ENCODE data around the gene S100A3.

The S100A3 gene

DNA sequence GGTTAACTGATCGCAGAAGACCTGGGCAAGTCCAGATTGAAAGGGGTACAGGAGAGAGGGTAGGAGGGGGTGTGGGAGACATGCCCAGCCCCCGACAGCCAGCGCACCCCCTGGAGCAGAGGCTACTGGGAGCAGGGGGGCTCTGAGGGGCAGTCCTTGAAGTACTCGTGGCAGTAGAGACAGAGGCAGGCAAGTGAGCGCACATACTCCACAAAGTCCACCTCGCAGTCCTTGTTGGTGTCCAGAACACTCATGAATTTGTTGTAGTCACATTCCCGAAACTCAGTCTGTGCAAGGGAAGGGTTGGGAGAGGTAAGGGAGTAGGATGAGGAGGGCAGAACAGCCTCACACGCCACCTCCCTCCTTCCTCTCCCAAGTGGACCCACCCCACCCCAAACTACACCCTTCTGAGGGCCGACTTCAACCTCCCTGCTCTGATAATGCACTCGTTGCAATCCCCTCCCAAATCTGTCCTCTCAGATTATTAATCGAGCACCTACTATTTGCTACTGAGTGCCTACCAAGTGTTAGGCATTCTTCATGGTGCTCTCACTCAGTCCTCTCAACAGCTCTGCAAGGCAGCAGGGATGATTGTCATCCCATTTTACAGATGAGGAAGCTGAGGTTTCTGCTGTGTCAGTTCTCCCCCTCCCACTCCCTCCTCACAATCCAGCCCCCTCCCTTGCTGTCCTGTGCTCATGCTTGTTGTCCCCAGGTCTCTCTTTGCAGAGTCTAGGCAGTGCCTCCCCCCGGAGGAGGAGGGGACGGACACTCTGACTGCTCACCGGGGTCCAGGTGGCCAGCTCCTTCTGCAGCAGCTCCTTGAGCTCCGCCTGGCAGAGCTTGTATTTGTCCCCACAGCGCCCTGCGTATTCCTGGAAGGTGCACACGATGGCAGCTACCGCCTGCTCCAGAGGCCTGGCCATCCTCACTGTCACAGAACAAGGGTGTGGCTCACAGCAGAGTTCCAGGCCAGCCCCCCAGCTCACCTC lies 1.2 kb downstream of the S100A3 start:
- no peak for DNase-seq

DNA sequence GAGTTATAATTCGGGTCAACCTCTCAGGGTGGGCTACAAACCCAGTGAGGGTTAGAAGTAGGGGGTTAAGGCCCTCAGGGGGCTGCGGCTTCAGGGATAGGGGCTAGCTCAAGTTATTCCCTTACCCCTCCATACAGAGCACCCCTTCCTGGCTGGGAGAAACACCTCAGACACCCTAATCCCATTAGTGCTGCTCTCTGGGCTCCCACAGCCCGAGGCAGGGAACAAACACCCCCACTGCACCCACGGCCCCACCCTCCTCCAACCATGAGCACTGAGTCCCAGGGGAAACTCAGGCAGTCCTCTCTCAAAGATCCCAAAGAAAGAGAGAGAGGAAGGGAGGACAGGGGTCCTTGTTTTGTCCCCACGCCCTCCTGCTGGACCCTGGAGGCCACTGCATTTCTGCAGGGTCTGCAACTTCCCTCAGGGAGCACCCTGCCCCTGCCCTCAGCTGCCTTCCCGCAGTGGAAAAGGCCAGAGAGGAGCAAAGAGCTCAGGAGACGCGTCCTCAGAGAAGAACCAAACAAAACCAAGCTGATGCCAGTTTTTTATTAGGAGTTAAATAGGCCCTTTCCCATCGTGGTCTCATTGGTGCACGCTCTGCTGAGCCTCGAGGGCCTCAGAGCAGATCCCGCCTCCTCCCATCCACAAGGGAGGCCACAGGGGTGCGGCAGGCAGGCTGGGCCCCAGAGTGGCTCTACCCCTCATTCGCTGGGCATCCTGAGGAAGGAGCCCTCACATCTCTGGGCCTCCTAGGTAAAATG lies 2.1 kb downstream of the S100A3 start:
- no peak for DNase-seq

DNA sequence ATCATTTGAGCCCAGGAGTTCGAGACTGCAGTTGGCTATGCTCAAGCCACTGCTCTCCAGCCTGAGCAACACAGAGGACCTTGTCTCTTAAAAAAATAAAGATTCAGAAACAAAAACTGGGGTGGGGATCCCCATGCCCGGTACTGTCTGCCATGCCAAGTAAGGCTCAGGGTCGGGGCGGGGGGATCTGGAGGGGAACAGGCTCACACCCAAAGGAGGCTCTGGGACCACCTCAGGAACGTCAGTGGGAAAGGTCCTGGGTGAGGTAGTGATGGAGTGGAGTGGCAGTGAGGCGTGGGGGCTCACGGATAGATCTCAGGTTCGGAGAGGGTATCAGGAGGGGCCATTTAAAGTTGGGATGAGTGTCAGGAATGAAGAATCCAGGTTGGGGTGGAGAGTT lies 2.7 kb downstream of the S100A3 start:
- no peak for DNase-seq

DNA sequence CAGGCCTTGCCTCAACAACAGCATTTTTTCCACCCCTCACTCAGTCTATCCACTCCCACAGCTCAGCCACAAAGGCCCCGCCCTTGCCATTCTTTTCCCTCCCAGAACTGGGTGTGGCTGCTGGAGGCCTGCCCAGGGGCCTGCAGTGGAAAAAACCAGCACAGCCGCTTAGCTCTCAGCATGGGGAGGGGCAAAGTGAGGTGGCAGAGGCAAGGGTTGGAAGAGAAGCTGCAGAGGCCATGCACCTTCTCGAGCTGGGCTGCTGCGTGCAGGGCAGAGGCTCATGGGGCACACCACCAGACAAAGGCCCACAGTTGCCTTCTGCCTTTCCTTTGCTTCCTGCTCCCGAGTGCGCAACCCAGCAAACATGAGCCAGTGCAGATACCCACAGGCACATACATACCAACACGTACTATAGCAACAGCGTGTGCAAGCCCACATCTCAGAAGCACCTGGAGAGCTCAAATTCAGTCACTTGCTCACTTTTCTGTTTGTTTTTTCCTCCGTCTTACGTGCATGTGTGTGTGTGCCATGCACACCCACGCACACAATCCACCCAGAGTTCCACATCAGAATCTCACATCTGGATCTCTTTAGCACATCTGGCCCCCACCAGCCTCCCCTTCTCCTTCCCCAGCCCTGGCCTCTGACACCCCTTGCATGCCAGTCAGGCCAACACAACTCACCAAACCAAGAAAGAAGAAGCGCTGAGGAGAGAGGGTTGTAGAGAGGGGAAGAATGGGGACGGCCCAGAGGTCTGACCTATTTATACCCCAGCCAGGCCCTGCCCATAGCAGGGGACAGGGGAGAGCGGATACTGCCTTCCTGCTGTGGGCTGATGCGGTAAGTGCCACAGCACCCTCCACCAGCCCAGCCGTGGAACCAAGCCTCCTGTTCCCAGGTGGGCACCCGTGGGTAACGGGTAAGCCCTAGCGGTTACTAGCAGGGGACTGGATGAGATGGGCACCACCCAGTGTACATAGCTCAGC lies 3.7 kb downstream of the S100A3 start, which contains the start of gene S100A4:
S100A4 (minus strand) TSS at position 740 of the 989 bp plus-strand sequence. CDS start 1,012 bp downstream, outside the sequence.
- peak; percentile 93 for DNase-seq

DNA sequence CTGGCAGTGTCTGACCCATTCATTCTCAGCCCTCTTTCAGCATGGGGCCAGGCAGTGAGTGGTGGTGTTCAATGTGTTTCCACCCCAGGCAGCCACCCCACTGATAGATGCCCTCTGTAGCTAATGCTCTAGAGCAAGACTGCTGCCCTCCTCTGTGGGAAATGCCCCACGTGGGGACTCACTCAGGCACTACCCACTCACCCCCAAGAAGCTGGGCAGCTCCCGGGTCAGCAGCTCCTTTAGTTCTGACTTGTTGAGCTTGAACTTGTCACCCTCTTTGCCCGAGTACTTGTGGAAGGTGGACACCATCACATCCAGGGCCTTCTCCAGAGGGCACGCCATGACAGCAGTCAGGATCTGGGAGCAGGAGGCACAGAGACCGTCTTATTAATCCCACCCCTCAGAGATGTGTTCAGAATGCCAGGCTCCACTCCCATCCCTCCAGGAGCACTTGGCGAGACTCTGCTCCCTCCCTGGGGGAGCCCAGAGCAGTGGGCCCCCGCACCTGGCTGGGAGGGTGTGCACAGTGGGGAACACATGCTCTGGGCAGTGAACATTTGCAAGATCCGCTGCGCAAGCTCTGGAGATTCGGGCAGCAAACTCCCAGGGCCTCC lies 4.5 kb downstream of the S100A3 start:
- no peak for DNase-seq

DNA sequence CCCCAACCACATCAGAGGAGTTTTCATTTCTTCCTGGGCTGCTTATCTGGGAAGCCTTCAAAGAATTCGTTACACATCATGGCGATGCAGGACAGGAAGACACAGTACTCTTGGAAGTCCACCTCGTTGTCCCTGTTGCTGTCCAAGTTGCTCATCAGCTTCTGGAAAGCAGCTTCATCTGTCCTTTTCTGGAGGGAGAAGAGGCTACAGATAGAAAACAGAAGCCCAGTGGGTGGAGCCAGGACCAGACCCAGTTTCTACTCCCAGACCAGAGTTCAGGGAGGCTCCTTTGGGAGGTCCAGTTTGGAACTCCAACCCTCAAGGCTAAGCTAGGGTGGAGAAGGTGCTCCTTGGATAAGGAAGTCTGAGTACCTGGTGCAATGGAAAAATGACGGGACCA lies 5.3 kb downstream of the S100A3 start:
- DNase-seq = no peak

DNA sequence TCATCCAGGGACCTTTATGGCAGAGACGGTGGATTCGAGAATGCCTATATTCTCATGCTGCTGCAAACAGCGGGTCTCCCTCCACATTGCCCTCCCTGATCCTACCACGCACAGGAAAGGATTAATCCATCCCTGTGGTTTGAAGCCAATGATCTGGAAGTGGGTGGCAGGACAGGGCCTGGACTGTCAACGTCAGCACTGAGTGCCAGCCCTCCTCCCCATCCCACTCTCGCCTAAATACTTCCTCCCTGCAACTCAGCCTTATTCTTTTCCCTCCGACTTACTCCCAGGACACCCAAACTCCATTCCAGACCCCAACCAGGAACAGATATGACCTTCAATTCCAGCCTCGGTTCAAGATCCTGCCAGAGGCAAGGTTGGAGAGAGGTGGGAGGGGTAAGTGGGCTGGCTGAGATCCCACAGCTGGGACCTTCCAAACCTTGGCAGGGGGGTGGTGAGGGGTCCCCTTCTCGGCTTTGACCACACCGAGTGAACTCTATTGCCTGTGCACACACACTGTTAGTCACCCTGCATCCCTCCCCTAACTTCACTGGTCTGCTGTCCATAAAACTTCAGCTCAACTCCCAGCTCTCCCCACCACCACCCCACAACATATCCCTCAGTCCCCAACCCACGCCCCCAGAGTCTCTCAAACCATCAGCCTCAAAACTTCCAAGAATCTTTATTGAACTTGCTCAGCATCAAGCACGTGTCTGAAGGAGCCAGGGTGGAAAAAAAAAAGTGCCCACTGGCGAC lies 5.9 kb downstream of the S100A3 start:
- DNase-seq = no peak

DNA sequence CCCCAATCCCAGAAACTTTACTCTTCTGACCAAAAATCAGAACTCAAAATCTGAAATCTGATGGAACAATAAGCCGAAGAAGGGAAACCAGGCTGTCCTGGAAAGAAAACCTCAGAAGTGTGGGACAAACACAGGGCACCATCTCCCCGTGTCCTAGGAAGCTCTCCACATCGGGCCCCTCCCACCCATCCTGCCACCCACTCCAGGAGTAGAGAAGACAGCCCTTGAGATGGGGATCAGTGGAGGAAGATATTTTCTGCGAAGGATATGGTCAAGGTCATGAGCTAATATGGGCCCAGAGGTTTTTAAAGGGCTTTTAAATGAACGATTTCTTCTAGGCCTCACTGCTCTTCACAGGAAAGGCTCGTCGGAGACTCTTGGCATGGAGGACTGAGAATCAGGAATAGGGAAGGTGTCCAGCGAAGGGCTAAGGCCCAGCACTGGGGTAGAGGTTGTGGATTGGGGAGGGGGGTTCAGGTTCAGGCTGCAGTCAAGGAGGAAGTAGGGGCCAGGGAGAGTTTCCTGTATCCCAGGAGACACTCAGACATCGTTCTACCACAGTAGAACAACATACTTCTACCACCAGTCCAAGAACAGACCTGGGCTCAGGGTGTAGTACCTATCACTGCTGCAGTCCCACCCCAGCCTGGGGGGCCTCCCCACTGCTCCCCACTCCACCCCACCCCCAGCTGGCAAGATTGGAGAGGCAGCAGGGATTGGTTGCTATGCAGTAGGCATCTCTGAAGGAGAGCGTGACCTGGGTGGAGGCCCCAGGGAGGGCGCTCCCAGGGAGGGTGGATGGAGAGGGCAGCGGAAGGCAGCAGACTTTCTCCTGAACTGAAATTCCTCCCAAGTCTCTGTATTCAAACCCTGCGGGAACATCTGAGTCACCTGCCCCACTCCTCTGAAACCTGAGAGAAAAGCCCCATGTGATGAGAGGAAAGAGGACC lies 7.1 kb downstream of the S100A3 start:
- no peak for DNase-seq

DNA sequence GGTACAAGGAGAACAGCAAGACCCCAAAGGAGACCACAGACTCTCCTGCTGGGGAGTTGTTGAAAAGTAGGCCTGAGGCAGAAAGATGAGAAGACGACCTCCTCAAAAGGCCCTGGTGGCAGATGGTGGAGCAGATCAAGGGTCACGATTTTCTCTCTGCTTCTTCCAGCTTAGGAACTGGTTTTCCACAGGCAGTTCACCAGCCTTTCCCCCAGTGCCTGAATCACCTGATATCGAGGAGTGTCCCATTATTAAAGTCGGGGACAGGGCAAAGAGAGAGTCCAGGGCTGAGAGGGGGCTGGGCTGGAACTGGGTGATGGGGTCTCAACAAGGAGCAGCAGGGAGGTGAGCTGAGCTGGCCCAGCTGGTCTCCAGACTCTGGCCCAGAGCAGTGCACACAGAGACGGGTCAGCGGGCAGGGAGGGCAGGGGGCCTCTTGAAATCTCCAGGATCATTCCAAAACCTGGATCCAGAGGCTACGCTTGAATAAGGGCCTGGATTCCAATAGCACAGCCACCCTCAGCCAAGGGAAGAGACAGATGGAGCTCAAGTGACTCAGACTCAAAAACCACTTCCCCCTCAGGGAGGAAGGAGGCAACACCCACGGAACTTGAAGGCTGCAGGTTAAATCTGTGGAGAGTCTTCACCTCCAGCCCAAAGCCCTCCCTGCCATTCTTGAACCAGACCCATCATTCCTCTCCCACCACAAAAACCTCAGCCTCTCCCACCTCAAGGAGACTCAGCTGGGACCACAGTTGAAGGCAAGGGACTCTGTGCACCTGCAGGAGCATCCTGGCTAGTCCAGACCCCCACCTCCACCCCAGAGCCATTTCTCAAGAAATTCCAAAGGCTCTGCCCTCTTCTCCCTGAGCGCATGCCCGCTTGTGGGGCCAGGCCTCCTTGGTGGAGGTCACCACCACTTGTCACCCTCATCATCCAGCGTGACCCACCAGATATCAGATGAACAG lies 8.4 kb downstream of the S100A3 start, which contains the start of gene S100A5:
S100A5 (minus strand) TSS at position 541 of the 968 bp plus-strand sequence. CDS start 743 bp downstream, outside the sequence.
- peak; percentile 63 for DNase-seq

DNA sequence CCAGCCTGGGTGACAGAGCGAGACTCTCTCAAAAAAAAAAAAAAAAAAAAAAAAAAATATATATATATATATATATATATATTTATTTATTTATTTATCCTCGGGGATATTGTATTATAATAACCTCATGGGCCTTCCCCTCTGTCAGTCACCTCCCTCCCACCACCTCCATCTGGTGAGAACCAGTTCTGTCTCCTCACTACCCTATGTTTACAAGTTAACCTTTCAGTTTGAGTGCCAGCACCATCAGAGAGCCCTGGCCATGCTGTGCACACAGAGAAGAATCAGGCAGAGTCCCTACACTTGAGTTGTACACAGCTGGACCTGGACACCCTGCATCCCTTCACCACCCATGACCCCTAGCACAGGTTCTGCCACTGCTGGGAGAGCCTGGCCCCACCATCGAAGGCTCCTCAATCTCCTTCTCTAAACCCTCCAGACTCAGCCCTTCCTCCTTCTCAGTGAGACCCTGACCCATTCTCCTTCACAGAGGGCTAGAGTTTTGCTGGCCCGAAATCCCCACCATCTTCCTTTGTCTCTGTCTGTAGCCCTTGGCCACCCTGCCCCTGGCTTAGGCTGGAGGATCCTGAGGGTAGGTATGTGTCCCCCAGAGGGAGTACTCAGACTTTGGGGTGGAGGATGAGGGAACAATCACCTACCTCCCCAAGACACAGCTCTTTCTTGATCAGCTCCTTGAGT lies 9.5 kb downstream of the S100A3 start:
- DNase-seq = no peak

DNA sequence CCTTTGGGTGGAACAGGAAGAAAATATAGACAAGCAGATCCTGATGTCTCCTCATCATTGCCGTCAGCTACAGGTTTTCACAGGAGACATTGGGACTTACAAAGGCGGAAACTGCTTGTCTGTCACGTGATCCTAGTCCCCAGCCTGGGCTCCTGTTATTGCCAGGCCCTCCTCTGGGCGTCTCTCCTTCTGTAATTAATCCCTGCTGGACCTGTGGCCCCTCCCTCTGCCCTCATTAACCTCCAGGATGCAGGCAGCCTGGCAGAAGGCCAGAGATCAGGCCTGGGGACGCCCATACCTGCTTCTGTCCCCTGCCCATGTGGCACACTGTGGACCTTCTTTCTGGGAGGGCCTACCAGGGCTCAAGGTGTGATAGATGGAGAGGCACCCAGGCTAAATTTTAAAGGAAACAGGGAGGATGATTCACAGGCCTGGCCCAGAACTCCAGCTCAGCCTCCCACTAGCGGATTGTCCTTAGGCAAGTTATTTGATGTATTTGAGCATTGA lies 10.7 kb downstream of the S100A3 start:
- DNase-seq = peak; percentile 73

DNA sequence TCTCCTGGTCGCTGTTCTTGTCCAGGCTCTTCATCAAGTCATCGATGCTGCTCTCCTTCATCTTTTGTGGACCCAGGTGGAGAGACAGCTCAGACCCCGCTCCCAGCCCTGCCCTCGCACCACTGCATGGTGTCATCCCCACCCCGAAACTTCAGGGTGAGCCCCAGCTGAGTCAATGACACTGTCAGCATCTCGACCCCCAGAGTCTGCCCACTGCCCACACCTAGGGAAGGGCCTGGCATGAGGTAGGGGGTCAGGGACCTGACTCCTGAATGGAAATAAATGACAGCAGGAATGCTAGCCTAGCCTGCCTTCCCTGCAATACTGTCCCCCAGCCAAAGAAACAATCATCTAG lies 11.7 kb downstream of the S100A3 start:
- no peak for DNase-seq

DNA sequence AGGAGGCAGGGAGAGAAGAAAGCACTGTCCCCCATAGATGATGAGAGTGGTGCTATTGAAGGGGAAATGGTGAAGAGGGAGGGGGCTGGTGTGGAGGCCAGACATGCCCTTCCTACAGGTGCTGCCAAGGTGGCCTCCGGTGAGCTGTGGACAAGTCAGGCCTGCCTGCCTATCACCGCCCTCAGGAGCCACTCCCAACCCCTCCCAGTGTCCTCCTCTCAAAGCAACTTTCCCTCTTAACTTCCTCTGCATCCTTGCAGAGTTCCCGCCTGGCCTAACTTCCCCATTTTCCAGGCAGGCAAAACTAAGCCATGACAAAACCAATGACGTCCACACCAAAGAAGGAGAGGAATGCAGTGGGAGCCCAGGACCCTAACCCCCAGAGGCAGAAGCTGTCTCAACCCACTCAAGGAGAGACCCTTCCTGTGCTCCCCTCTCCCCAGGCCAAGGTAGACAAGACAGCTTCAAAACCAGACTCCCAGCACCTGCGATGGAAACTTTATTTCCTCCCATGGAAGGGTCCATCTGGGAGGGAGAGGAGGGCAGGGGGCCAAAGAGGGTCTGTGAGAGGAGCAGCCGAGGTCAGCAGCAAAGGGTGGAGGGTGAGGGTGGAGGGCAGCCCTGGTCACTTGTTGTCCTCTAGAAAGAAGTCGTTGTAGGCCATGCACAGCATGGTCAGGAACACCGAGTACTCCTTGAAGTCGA lies 12.2 kb downstream of the S100A3 start:
- no peak for DNase-seq

DNA sequence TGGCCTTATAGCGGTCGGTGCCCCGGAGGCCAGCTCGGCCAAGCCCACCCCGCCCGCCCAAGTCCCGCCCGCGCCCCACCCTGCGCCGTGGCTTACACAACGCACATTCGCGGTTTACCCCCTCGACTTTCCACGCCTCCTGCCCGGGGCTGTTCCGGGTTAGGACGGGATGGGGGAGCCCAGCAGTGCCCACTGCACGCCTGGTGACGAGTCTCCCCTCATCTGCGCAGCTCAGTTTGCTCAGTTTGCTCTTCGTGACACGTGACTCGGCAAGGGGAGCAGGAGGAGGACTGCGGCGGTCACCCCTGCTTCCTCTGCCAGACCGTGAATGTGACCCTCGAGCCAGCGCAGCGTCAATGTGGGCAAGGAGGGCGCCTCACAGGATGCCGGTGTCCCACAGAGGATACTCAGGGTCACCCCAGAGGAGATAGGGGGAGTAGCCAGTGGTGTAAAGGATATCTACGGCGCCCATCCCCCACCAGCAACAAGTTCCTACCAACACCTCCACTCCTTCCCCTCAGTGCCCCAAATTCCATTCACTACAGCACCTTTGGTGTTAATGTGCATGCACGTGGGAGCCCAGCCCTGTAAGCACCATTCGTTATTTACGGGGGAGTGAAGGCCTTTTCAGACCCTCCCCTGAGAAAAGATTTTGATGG lies 12.9 kb downstream of the S100A3 start:
- no peak for DNase-seq

DNA sequence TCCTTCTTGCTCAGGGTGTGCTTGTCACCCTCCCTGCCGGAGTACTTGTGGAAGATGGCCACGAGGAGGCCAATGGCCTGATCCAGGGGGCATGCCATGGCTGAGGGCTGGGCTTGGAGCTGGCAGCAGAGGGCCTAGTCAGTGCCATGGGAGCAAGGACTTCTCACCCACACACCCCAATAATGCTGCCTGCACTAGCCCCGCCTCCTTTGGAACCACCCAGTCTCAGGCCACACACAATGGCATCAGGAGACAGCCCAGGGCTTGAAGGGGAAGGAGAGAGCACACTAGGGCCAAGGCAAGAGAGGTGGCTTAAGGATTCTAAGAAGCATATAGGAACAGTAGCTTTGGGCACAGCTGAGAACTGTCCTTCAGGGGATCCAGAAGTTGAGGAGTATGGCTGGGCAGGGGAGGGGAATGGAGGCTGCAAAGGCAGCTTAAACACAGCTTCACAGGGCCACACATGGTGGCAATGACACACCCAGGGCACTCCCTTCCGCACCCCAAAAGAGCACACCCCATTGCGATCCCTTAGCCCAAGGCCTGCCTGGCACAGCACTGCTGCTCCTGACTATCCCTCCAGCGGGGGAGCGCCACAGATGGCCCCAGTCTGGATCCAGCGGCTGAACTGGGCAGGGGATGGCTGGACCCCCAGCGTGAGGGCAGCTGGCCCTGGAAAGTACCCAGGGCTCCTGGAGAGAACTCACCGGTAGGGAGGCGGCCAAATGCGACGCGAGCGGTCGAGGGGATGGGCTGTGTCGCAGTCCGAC lies 13.6 kb downstream of the S100A3 start, which contains the start of gene S100A6:
S100A6 (minus strand) TSS at position 750 of the 770 bp plus-strand sequence; CDS start at position 98, 652 bp downstream.
- DNase-seq = no peak

DNA sequence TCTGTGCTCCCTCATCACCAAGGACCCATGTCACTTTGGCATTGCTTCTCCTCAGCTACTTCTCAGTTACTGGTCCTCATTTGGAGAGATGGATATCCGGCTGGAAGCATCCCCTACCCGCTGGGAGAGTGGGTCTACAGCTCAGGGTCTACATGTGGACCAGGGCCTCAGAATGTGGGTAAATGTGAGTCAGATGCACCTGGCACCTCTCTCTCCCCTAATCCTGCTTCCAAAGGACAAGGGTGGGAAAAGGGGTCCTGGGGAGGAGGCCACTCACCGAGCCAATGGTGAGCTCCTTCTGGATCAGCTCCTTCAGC lies 14.2 kb downstream of the S100A3 start:
- no peak for DNase-seq

Measured in DMS 273 treated with DMSO at 0.1 percent for 48 hours (cell line).